ENCODE data around the gene ZNF624.
"Not testable (repeated sequence)": the region's sequence is repeated elsewhere in the genome, so short reads cannot be mapped to it uniquely, and the experiment has no call there.

The ZNF624 gene

DNA sequence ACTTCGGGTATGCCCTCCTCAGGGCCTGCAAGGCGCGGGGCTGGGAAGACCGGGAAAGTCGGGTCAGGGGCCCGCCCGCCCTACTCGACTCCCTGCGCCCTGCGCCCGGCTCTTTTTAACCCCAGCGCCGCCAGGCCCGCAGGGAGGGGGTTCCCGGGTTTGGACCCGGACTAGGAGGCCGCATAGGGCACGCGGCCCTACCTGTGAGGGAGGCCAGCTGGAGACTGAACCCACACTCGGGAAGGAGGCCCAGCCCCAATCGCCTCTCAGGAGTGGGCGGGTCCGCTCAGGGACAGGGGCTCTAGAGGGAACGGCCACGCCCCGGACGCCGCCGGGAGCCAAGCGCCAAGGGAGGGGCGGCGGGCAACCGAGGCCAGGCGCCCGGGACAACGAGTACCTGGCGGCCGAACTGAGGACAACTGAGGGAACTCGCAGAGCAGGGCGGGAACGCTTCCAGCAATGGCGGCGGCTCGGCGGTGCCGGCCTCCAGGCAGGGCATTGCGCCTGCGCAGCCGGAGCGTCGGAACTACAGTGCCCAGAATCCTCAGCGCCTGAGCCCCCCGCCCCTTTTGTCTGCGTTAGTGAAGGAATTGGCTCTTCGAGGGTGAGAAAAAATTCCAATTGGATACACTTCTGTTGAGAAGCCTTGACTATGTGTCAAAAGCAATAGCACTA, at the start of gene ZNF624:
Gene ZNF624, minus strand, starts transcription at position 484 of the 675 bp plus-strand sequence.
- Mint-ChIP-seq H3K27me3 (peaks cover 10% of the 10 kb centered on the region), H3K27ac (peak within 1 kb of the TSS; percentile 83), H3K36me3 (ENCODE audit: low read depth) (peaks cover 30% of the 10 kb centered on the region), H3K4me1 (ENCODE audit: low read depth) (peaks cover 16% of the 10 kb centered on the region), H3K4me3 (peak within 1 kb of the TSS; percentile 96), H3K9me3 (peaks cover 20% of the 10 kb centered on the region)
- intact Hi-C loops (cut with micrococcal nuclease): loop anchor here (10.0 kb wide), 1 partner anchor 69 kb away; no protein-coding TSS in a partner anchor

DNA sequence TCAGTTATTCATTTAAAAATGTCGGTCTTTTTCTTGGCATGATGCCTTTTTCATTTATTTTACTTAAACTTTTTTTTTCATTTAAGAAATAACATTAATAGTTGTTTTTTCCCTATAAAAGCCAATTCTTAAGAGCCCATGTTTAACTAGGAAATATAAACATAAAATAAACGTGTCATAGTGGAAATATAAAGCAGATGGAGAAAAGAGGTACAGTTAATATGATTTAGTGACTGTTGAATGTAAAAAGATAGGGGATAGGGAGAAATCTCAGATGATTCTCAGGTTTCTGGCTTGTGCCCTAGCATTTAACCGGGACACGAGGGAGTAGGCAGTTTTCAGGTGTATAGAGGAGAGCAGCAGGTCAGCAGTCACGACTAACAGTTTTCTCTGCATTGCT, 44.0 kb upstream of the ZNF624 start:
- H3K27ac Mint-ChIP-seq; H3K4me1 Mint-ChIP-seq (ENCODE audit: low read depth); intact Hi-C loops (cut with micrococcal nuclease); H3K36me3 Mint-ChIP-seq (ENCODE audit: low read depth); H3K9me3 Mint-ChIP-seq; H3K27me3 Mint-ChIP-seq; H3K4me3 Mint-ChIP-seq: not testable (repeated sequence)

DNA sequence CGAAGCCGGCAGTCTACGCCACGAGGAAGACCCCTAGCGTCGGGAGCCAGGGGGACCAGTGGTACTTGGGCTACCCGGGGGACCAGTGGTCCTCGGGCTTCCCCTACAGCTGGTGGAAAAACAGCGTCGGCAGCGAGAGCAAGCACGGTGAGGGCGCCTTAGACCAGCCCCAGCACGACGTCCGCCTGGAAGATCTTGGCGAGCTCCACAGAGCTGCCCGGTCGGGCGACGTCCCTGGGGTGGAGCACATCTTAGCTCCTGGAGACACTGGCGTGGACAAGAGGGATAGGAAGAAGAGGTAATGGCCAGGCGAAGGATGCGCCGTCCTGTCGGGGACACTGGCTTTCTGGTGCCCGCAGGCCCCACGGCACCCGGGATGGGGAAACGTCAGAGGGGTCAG, 36.8 kb upstream of the ZNF624 start:
- intact Hi-C loops (cut with micrococcal nuclease); H3K27ac Mint-ChIP-seq; H3K36me3 Mint-ChIP-seq (ENCODE audit: low read depth); H3K4me3 Mint-ChIP-seq; H3K27me3 Mint-ChIP-seq; H3K9me3 Mint-ChIP-seq; H3K4me1 Mint-ChIP-seq (ENCODE audit: low read depth): not testable (repeated sequence)

DNA sequence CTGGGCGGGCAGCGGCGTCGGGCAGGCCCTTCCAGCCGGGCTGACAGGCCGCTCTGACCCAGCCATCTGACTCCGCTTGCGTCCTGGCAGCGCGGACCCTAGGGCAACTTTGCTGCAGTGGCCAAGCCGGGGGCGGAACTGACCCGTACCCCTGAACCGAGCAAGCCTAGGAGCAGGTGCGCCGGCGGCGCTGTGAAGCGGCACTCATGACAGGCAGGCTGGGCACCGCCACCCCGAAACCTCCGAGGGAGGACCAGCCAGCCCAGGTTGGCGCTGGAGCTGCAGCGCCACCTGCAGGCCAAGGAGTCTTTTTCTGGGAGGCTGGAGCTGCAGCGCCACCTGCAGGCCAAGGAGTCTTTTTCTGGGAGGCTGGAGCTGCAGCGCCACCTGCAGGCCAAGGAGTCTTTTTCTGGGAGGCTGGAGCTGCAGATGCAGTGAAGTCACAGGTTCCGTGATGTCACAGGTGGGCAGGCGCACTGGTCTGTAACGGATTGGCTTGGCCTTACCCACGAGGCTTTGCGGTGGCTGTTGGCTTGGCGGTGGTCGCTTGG, 36.2 kb upstream of the ZNF624 start, which contains the start of gene CCDC144A:
Gene CCDC144A, plus strand, starts transcription at position 511 of the 551 bp plus-strand sequence. CDS start 160 bp downstream, outside the sequence.
- H3K4me3 Mint-ChIP-seq; H3K9me3 Mint-ChIP-seq; H3K36me3 Mint-ChIP-seq (ENCODE audit: low read depth); H3K27ac Mint-ChIP-seq; intact Hi-C loops (cut with micrococcal nuclease); H3K4me1 Mint-ChIP-seq (ENCODE audit: low read depth); H3K27me3 Mint-ChIP-seq: not testable (repeated sequence)

DNA sequence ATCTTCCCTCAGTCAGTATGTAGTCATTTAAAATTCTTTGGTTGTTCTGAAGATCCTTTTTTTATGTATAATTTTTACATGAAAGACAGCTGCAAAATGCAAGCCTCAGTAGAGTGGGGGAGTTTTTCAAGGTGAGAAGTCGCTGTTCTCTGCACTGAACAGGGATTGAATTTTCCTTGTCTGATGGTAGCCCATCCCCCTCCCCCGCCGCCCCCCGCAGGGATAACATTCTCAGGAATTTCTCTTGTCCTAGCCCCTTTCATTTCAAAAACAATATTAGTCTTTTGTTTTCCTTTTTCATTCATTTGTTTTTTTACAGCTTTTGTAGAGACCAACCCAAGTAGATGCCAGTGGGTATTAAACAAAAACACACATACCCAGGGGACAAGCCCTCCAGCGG, 33.5 kb upstream of the ZNF624 start:
- not testable (repeated sequence) for H3K27ac Mint-ChIP-seq, H3K4me3 Mint-ChIP-seq, H3K9me3 Mint-ChIP-seq

DNA sequence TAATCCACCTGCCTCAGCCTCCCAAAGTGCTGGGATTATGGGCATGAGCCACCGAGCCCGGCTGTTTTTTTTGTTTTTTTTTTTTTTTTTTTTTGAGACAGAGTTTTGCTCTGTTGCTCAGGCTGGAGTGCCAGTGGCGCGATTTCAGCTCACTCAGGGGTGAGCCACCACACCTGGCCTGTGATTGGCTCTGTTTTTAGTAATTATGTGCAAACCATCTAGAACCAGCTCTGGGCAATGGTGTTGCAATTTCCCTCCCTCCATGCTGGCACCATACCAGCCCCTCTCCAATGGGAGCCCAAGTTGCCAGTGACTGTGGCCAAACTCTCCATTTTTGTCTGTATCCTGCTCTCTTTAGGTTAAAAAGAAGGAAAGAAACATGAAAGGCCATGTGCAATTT, 32.4 kb upstream of the ZNF624 start:
- H3K36me3 Mint-ChIP-seq (ENCODE audit: low read depth); intact Hi-C loops (cut with micrococcal nuclease); H3K4me3 Mint-ChIP-seq; H3K9me3 Mint-ChIP-seq; H3K27ac Mint-ChIP-seq; H3K4me1 Mint-ChIP-seq (ENCODE audit: low read depth): not testable (repeated sequence)
- peaks cover 34% of the 10 kb centered on the region for H3K27me3 Mint-ChIP-seq

More for the DNA sequence above, 33.5 kb upstream of the ZNF624 start:
- H3K27me3 Mint-ChIP-seq: peaks cover 28% of the 10 kb centered on the region
- intact Hi-C loops (cut with micrococcal nuclease); H3K36me3 Mint-ChIP-seq (ENCODE audit: low read depth); H3K4me1 Mint-ChIP-seq (ENCODE audit: low read depth): not testable (repeated sequence)

DNA sequence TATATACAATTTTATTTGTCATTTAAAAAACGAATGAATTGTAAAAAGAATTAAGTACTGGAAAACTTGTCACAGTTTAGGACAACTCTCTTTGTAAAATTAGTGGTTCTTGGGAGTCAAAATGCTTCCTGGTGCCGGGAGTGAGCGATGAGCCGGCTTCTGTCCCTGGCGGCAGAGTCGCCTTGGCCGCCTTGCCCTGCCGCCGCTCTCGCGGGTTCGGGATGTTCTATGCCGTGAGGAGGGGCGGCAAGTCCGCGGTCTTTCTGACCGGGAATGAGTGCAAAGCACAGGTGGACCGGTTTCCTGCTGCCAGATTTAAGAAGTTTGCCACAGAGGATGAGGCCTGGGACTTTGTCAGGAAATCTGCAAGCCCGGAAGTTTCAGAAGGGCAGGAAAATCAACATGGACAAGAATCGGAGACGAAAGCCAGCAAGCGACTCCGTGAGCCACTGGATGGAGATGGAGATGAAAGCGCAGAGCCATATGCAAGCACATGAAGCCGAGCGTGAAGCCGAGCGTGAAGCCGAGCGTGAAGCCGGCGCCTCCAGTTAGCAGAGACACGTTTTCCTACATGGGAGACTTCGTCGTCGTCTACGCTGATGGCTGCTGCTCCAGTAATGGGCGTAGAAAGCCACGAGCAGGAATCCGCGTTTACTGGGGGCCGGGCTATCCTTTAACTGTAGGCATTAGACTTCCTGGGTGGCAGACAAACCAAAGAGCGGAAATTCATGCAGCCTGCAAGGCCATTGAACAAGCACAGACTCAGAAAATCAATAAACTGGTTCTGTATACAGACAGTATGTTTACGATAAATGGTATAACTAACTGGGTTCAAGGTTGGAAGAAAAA, 29.9 kb upstream of the ZNF624 start:
- H3K9me3 Mint-ChIP-seq; H3K36me3 Mint-ChIP-seq (ENCODE audit: low read depth); H3K27ac Mint-ChIP-seq; H3K4me3 Mint-ChIP-seq; intact Hi-C loops (cut with micrococcal nuclease); H3K4me1 Mint-ChIP-seq (ENCODE audit: low read depth): not testable (repeated sequence)
- peaks cover 35% of the 10 kb centered on the region for H3K27me3 Mint-ChIP-seq

DNA sequence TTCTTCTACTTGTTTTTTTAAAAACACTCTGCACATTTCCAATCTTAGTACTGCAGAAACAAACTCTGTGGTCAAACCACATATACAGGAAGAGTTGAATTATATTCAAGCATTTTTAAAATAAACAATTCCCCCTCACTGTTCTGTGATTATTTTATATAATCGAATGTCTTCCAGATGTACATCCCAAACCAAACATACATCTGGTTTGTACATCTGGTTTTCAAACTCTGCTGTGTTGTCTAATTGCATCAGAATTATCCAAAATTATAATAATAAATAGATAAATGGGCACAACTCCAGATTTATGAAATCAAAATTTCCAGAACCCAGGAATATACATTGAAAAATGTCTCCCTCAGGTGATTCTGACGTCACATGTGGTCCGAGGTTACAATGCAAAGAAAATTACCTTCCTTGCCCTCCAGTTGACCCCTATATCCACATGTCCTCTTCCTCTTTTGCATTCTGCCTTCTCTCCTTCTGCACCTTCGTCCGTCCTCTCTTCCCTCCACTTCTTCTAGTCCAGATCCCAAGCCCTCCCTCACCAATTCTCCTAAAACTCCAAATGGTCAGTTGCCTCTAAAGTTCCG, 23.1 kb upstream of the ZNF624 start:
- H3K27me3 Mint-ChIP-seq: peaks cover 14% of the 10 kb centered on the region
- H3K4me1 Mint-ChIP-seq (ENCODE audit: low read depth): no peaks in the 10 kb centered on the region
- no peaks in the 10 kb centered on the region for H3K9me3 Mint-ChIP-seq
- intact Hi-C loops (cut with micrococcal nuclease): no loop called here
- H3K36me3 Mint-ChIP-seq (ENCODE audit: low read depth): no peaks in the 10 kb centered on the region
- no peak overlapping the region for H3K4me3 Mint-ChIP-seq
- no peak overlapping the region for H3K27ac Mint-ChIP-seq

DNA sequence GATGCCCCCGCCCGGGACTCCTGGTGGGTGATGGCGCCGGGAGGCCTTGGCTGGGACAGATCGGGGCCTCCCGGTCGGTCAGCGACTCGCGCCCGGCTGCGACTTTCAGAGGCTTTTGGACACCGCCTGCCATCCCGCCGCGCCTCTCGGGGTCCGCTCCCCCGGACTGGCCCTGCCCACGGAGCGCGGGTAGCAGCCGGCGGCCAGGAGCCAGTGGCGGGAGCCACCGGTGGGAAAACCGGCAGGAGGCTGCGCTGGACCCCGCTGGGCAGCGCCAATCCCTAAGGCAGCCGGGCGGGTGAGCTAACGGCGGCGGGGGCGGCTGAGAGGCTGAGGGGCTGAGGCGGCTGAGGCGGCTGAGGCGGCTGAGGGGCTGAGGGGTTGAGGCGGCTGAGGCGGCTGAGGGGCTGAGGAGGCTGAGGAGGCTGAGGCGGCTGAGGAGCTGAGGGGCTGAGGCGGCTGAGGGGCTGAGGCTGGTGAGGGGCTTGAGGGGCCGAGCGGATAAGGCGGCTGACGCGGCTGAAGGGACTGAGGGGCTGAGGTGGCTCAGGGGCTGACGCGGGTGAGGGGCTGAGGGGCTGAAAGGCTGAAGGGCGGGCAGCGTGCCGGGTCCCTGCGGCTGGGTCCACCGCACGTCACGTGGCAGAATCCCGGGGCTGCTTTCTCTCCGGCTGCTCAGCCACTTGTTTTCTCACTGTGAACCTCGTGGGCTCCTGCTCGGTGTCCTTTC, 13.4 kb upstream of the ZNF624 start:
- H3K4me3 Mint-ChIP-seq: peak overlapping the region; percentile 39
- H3K4me1 Mint-ChIP-seq (ENCODE audit: low read depth); H3K36me3 Mint-ChIP-seq (ENCODE audit: low read depth); H3K27ac Mint-ChIP-seq; intact Hi-C loops (cut with micrococcal nuclease); H3K9me3 Mint-ChIP-seq: not testable (repeated sequence)
- peaks cover 66% of the 10 kb centered on the region for H3K27me3 Mint-ChIP-seq

DNA sequence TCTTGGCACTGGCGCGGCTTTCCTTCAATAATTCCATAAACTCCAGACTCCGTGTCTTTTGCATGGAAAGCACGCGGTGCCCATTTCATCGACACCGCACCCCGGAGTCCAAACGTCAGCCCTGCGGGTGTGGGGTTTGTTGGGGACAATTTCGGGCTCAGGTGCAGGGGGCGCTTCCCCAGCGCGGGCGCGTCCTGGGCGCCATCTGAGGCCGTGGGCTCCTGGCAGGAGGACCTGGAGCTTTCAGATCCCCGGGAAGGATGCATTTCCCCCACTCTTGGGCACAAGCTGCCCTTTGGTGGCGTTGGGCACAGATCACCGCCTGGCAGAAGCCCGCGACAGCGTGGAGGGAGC, 12.9 kb upstream of the ZNF624 start:
- H3K4me3 Mint-ChIP-seq; H3K4me1 Mint-ChIP-seq (ENCODE audit: low read depth); H3K27ac Mint-ChIP-seq; H3K36me3 Mint-ChIP-seq (ENCODE audit: low read depth); H3K9me3 Mint-ChIP-seq; intact Hi-C loops (cut with micrococcal nuclease): not testable (repeated sequence)
- peaks cover 66% of the 10 kb centered on the region for H3K27me3 Mint-ChIP-seq

DNA sequence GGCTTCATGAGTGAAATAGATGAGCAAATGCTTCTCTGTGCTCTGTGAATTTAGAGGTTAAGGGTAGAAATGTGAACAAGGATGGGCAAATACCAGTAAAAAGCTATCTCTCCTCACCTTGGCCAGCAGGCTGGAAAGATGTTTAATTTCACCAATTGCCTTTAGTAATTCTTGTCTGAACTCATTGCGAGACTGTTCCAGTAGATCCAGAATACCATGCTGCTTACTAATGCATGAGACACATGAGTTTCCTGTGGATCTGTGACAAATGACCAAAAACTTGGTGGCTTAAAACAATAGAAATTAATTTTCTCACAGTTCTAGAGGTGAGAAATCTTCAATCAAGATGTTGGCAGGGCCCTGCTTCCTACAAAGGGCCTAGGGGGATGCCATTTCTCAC, 9.3 kb upstream of the ZNF624 start:
- H3K36me3 Mint-ChIP-seq (ENCODE audit: low read depth): no peaks in the 10 kb centered on the region
- intact Hi-C loops (cut with micrococcal nuclease): no loop called here
- peaks cover 2% of the 10 kb centered on the region for H3K9me3 Mint-ChIP-seq
- H3K4me1 Mint-ChIP-seq (ENCODE audit: low read depth): peaks cover 5% of the 10 kb centered on the region
- H3K27ac Mint-ChIP-seq: no peak overlapping the region
- peaks cover 65% of the 10 kb centered on the region for H3K27me3 Mint-ChIP-seq
- no peak overlapping the region for H3K4me3 Mint-ChIP-seq

DNA sequence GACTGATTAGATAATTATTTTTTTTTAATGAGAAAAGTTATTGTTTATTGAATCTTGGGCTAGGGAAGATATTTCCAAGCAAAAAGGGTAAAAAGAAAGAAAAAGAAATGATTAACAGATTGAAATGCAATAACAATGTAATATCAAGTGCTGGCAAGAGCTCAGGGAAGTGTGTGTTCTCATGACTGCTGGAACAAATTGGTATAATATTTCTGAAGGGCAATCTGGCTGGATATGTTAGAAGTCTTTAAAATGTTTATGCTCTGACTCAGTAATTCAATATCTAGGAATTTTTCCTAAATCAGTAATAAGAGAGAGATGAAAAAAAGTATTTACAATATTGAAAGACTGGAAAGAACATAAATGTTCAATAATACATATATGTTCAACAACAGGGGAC, 7.6 kb upstream of the ZNF624 start:
- intact Hi-C loops (cut with micrococcal nuclease): no loop called here
- peaks cover 49% of the 10 kb centered on the region for H3K27me3 Mint-ChIP-seq
- peaks cover 12% of the 10 kb centered on the region for H3K9me3 Mint-ChIP-seq
- no peaks in the 10 kb centered on the region for H3K4me1 Mint-ChIP-seq (ENCODE audit: low read depth)
- H3K36me3 Mint-ChIP-seq (ENCODE audit: low read depth): no peaks in the 10 kb centered on the region
- H3K4me3 Mint-ChIP-seq: no peak overlapping the region
- H3K27ac Mint-ChIP-seq: no peak overlapping the region

DNA sequence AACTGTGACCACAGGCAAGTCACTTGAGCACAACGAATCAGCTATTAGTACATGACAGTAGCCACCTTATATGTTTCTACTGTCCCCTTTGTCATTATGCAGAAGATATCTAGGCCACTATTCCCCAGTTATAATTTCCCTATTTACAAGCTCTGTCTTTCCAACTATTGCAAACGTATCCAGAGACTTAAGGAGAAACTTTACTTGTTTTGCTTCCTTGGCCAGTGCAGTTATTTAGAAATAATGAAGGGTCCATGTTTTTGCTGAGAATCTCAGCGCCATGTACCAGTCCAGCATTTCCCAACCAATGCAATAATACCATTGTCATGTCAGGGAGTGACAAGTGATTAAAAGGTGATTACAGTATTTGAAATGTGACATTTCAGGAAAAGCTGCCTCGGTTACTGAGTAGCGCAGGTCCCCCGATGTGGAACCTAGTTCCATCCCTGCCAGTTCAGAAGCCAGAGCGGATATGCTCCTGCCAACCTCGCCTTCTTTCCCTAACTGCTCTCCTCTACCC, 743 bp downstream of the ZNF624 start:
- H3K9me3 Mint-ChIP-seq: peaks cover 21% of the 10 kb centered on the region
- H3K27me3 Mint-ChIP-seq: peaks cover 6% of the 10 kb centered on the region
- peaks cover 16% of the 10 kb centered on the region for H3K4me1 Mint-ChIP-seq (ENCODE audit: low read depth)
- H3K36me3 Mint-ChIP-seq (ENCODE audit: low read depth): peaks cover 36% of the 10 kb centered on the region
- peak overlapping the region; percentile 96 for H3K4me3 Mint-ChIP-seq
- H3K27ac Mint-ChIP-seq: peak overlapping the region; percentile 83
- intact Hi-C loops (cut with micrococcal nuclease): loop anchor here (10.0 kb wide), 1 partner anchor 68 kb away; no protein-coding TSS in a partner anchor
